Iris pigment epithelial cell (primary cell): ENCODE data around the gene PHLPP2.

ENCODE experiments used
- DNase-seq: peaks from one replicate; pipeline ENCODE4 v3.0.0-alpha.2; 2011; ENCODE audit warnings: low read depth

Gene PHLPP2

GRCh38 chr16:71724320-71724751, at the start of gene PHLPP2:
Gene PHLPP2, minus strand, starts transcription at chr16:71724701. Its CDS starts 9,906 bp downstream, at chr16:71714795.
- DNase-seq, result no peak

GRCh38 chr16:71771571-71771970, 47.1 kb upstream of the PHLPP2 start:
- no peak for DNase-seq

- no peak for DNase-seq
Observed at GRCh38 chr16:71769222-71769621, 44.7 kb upstream of the PHLPP2 start.

- DNase-seq, result no peak
Observed at GRCh38 chr16:71767060-71767900, 42.8 kb upstream of the PHLPP2 start.

GRCh38 chr16:71762186-71762585, 37.7 kb upstream of the PHLPP2 start:
- peak; percentile 72 for DNase-seq

GRCh38 chr16:71761097-71761496, 36.6 kb upstream of the PHLPP2 start:
- DNase-seq, result no peak

- no peak for DNase-seq
Observed at GRCh38 chr16:71758293-71758760, 33.8 kb upstream of the PHLPP2 start.

- DNase-seq, result no peak
Observed at GRCh38 chr16:71754652-71755051, 30.2 kb upstream of the PHLPP2 start.

GRCh38 chr16:71754108-71754507, 29.6 kb upstream of the PHLPP2 start:
- no peak for DNase-seq

GRCh38 chr16:71748226-71748625, 23.7 kb upstream of the PHLPP2 start:
- DNase-seq, result no peak

GRCh38 chr16:71746442-71747046, 22.0 kb upstream of the PHLPP2 start:
- DNase-seq, result peak; percentile 57

- no peak for DNase-seq
Observed at GRCh38 chr16:71738855-71739254, 14.4 kb upstream of the PHLPP2 start.

GRCh38 chr16:71737501-71737900, 13.0 kb upstream of the PHLPP2 start:
- no peak for DNase-seq

- no peak for DNase-seq
Observed at GRCh38 chr16:71734511-71734910, 10.0 kb upstream of the PHLPP2 start.

GRCh38 chr16:71732587-71732986, 8.1 kb upstream of the PHLPP2 start:
- DNase-seq, result no peak

- no peak for DNase-seq
Observed at GRCh38 chr16:71727551-71728324, 3.2 kb upstream of the PHLPP2 start.

GRCh38 chr16:71726476-71727315, 2.2 kb upstream of the PHLPP2 start:
- no peak for DNase-seq

- DNase-seq, result peak; percentile 49
Observed at GRCh38 chr16:71723537-71724319, 773 bp downstream of the PHLPP2 start.

- peak; percentile 66 for DNase-seq
Observed at GRCh38 chr16:71722801-71723536, 1.5 kb downstream of the PHLPP2 start.
